Kidney (tissue), 14 donors: ENCODE data around the gene PDE1C. TPM values are rescaled to one million over a fixed set of nuclear protein-coding genes. Genes with fewer than 3 reads are reported as not detected.

ENCODE experiments used
- DNase-seq, 5 donors: peaks; one replicate each; pipeline ENCODE4 v3.0.0-alpha.2; 2013 to 2020
- FAIRE-seq: peaks from 2 replicates; lab custom pipeline; 2012; peaks lifted over from hg19 to GRCh38; lab: Jason Lieb, UNC
- H3K27ac ChIP-seq, 2 donors: one replicate each; pipeline ENCODE4 v1.7.0; 2013; ENCODE audit warnings: low read depth in 2 of 2, low read length in 2 of 2, inconsistent platforms in 1 of 2
- H3K27me3 ChIP-seq: one replicate; pipeline ENCODE4 v1.7.1; 2013; ENCODE audit warnings: low read length, inconsistent platforms; ENCODE audit not compliant: control insufficient read depth, insufficient read depth
- H3K36me3 ChIP-seq, 3 donors: one replicate each; pipeline versions ENCODE4 v1.7.0 to v1.7.1; 2013; ENCODE audit warnings: low read length in 3 of 3, control low read depth in 1 of 3, inconsistent platforms in 1 of 3; ENCODE audit not compliant: insufficient read depth in 3 of 3, control insufficient read depth in 2 of 3
- H3K4me1 ChIP-seq, 3 donors: one replicate each; pipeline versions ENCODE4 v1.7.0 to v1.7.1; 2013; ENCODE audit warnings: low read length in 3 of 3, inconsistent platforms in 1 of 3, low read depth in 1 of 3; ENCODE audit not compliant: control insufficient read depth in 2 of 3, insufficient read depth in 2 of 3
- H3K4me3 ChIP-seq, 3 donors: one replicate each; pipeline versions ENCODE4 v1.7.0 to v1.8.1; 2013; ENCODE audit warnings: low read length in 3 of 3, control low read depth in 1 of 3, inconsistent platforms in 1 of 3
- H3K9ac ChIP-seq, 3 donors: one replicate each; pipeline versions ENCODE4 v1.7.0 to v1.7.1; 2013; ENCODE audit warnings: low read length in 3 of 3, control low read depth in 1 of 3, inconsistent platforms in 1 of 3
- H3K9me3 ChIP-seq, 3 donors: one replicate each; pipeline versions ENCODE4 v1.7.0 to v1.7.1; 2013; ENCODE audit warnings: low read length in 3 of 3, control low read depth in 1 of 3, inconsistent platforms in 1 of 3; ENCODE audit not compliant: control insufficient read depth in 2 of 3, insufficient read depth in 1 of 3
- intact Hi-C: fragments of 100-400 bp; cut with DNase I; formaldehyde crosslinking; loops from one replicate; pipeline ENCODE4 v1.11.1; 2022
- polyA plus RNA-seq: library from polyadenylated mRNA; stranded (reverse); fragments of 350-450 nt; fragmentation: Illumina TruSeq; extraction: RNeasy Lipid Tissue Mini Kit (QIAGEN cat#74804); gene quantifications from one replicate; pipeline ENCODE4 v1.2.3, GENCODE V29; 2014; ENCODE audit warnings: low read depth, low replicate concordance; ENCODE audit not compliant: insufficient read depth
- total RNA-seq: library from RNA; stranded (reverse); fragmentation: NEBNext Ultra II Directional; extraction: Animal tissue kit (Norgen Biotek cat#: 25700); gene quantifications from one replicate; pipeline ENCODE4 v1.2.1, GENCODE V29; 2021
- TF ChIP-seq, protein P1 (sequence below): IDR thresholded peaks from 3 replicates; pipeline ENCODE4 v1.5.1; 2012; ENCODE audit warnings: mild to moderate bottlenecking, moderate library complexity, borderline replicate concordance; ENCODE audit not compliant: insufficient read depth; ENCODE audit errors: extremely low read depth
- donor health status: control.
- donor health status: control.
- donor health status: control.
- donor health status: control.
- donor health status: control.
- donor health status: DM: yes; HTN: yes; CAD: no.
- donor health status: Normal renal cell carcinoma (clear cell type).

Gene PDE1C
- total and polyA plus RNA-seq, 2 donors from 2014 or later, result 3.3 to 5.5 TPM

DNA sequence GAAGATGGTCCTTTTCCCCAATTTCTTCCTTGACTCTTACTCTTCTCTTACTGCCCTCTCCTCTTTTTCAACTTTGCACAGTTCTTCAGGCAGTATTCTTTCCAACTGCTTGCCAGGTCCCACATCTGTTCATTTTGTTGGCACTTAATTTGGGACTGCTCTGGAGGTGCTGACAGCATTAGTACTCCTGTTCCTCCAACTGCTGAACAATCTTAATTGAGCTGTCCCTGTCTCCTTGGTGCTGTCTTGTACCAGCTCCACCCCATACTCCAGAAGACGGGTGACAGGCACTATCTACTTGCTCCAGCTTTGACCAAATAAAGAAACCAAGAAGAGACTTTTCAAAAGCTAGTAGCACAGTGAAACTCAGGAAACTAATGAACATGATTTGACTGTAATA, 160.0 kb downstream of the PDE1C start:
- Histone ChIP-seq H3K4me3 (no peak overlapping the region), H3K9me3 (no peaks in the 10 kb centered on the region), H3K27ac (no peak overlapping the region), H3K27me3 (no peaks in the 10 kb centered on the region), H3K9ac (no peak overlapping the region), H3K4me1 (no peaks in the 10 kb centered on the region), H3K36me3 (no peaks in the 10 kb centered on the region)
- no peak for DNase-seq
- intact Hi-C loops, result no loop called here
- TF ChIP-seq, protein P1, sequence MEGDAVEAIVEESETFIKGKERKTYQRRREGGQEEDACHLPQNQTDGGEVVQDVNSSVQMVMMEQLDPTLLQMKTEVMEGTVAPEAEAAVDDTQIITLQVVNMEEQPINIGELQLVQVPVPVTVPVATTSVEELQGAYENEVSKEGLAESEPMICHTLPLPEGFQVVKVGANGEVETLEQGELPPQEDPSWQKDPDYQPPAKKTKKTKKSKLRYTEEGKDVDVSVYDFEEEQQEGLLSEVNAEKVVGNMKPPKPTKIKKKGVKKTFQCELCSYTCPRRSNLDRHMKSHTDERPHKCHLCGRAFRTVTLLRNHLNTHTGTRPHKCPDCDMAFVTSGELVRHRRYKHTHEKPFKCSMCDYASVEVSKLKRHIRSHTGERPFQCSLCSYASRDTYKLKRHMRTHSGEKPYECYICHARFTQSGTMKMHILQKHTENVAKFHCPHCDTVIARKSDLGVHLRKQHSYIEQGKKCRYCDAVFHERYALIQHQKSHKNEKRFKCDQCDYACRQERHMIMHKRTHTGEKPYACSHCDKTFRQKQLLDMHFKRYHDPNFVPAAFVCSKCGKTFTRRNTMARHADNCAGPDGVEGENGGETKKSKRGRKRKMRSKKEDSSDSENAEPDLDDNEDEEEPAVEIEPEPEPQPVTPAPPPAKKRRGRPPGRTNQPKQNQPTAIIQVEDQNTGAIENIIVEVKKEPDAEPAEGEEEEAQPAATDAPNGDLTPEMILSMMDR, result no peak
- no peak for FAIRE-seq

DNA sequence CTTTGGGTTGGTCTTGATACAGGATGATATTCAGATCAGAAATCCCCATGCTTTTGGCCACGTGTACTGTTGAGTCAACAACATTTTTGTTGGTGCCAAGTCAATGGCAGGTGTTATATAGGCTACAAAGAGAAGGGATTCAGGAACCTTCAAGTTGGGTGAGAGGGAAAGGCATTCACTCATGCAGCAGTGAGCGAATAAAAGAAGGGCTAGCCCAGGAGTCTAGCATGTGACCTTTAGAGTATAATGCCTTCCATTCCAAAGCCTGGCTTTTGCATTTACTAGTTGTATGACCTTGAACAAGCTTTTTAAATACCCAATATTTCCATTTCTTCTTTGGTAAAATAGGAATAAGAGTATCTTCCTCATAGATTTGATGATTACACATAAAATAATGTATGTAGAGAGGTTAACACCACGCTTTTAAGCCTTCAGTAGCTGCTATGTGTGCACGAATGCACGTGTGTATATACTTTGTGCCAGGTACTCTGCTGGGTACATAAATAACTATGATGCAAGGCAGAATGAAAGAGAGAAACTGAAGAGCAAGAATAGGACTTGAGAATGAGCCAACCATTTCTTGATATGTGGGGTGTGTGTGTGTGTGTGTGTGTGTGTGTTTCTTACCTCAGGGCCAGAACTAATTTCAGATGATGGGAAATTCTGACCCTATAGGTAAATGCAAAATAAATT, 163.6 kb downstream of the PDE1C start:
- intact Hi-C loops, result no loop called here
- H3K4me3 ChIP-seq, result no peak overlapping the region
- TF ChIP-seq, protein P1, result no peak
- DNase-seq (no peak), FAIRE-seq (no peak)
- no peak overlapping the region for H3K27ac ChIP-seq
- no peaks in the 10 kb centered on the region for H3K36me3 ChIP-seq
- H3K9ac ChIP-seq, result no peak overlapping the region
- no peaks in the 10 kb centered on the region for H3K27me3 ChIP-seq
- no peaks in the 10 kb centered on the region for H3K4me1 ChIP-seq
- no peaks in the 10 kb centered on the region for H3K9me3 ChIP-seq

DNA sequence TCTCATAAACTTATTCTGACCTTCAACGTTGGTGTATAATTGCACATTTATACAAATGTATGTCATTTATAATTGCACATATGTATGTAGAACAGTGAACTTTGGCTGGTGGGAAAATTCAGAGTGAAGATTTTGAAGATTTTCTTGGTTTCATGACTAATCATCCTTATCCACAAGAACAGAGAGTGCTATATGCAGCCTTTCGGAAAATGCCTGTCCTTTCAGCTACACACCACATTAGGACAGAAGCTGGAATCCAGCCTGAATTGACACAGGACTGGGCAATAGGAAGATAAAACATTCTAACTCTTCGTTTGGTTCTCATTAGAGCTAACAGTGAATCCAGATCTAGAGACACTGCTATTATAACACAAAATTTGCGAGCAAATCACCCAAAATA, 166.2 kb downstream of the PDE1C start:
- no peak for DNase-seq
- H3K36me3 ChIP-seq, result no peaks in the 10 kb centered on the region
- H3K9ac ChIP-seq, result no peak overlapping the region
- no peak for FAIRE-seq
- TF ChIP-seq, protein P1, result no peak
- no peak overlapping the region for H3K4me3 ChIP-seq
- no peaks in the 10 kb centered on the region for H3K9me3 ChIP-seq
- no peaks in the 10 kb centered on the region for H3K27me3 ChIP-seq
- intact Hi-C loops, result no loop called here
- no peaks in the 10 kb centered on the region for H3K4me1 ChIP-seq
- H3K27ac ChIP-seq, result no peak overlapping the region
